H1 (cell line): ENCODE measurements around the gene LMTK2. TPM values are rescaled to one million over a fixed set of nuclear protein-coding genes. Genes with fewer than 3 reads are reported as not detected.

ENCODE experiments used
- CTCF ChIA-PET: fragments of 300-600 bp; sonication (Branson Sonifier 250); formaldehyde crosslinking; loops from one replicate; lab custom pipeline; 2021; ENCODE audit not compliant: partially characterized antibody; lab: Charles Lee
- POLR2A ChIA-PET: fragments of 300-600 bp; sonication (Branson Sonifier 250); formaldehyde crosslinking; loops from one replicate; lab custom pipeline; 2021; ENCODE audit warnings: inconsistent platforms; ENCODE audit not compliant: partially characterized antibody; lab: Charles Lee
- DNase-seq, 2 experiments: peaks; one replicate each; pipeline versions ENCODE4 v3.0.0 to v3.0.0-alpha.2; 2010 to 2022; ENCODE audit warnings: low spot score in 2 of 2, low read depth in 1 of 2, mixed read lengths in 1 of 2
- FAIRE-seq: peaks from 2 replicates; lab custom pipeline; 2011; peaks lifted over from hg19 to GRCh38; lab: Jason Lieb, UNC
- H2AFZ ChIP-seq: 2 replicates; pipeline ENCODE4 v1.8.1; 2012; ENCODE audit warnings: low read length, inconsistent platforms
- H2AK5ac ChIP-seq: 2 replicates; pipeline ENCODE4 v1.6.1; 2013; ENCODE audit warnings: low read depth, low read length
- H2BK120ac ChIP-seq: replicated peaks from 2 replicates; pipeline ENCODE3; 2013; ENCODE audit warnings: low read depth, low read length, inconsistent platforms
- H2BK12ac ChIP-seq: 2 replicates; pipeline ENCODE4 v1.6.1; 2013; ENCODE audit warnings: low read depth, low read length
- H2BK15ac ChIP-seq: 2 replicates; pipeline ENCODE4 v1.6.1; 2013; ENCODE audit warnings: low read length
- H2BK20ac ChIP-seq: 2 replicates; pipeline ENCODE4 v1.6.1; 2013; ENCODE audit warnings: low read length
- H2BK5ac ChIP-seq: 2 replicates; pipeline ENCODE4 v1.6.1; 2013; ENCODE audit warnings: low read depth, low read length
- H3K14ac ChIP-seq: 2 replicates; pipeline ENCODE4 v1.6.1; 2013; ENCODE audit warnings: inconsistent platforms; ENCODE audit not compliant: insufficient read length
- H3K18ac ChIP-seq: 2 replicates; pipeline ENCODE4 v1.6.1; 2013; ENCODE audit warnings: low read length; ENCODE audit errors: extremely low read depth
- H3K23ac ChIP-seq: 2 replicates; pipeline ENCODE4 v1.6.1; 2013; ENCODE audit warnings: inconsistent platforms; ENCODE audit not compliant: insufficient read length
- H3K23me2 ChIP-seq: 2 replicates; pipeline ENCODE4 v1.6.1; 2013; ENCODE audit warnings: low read depth, low read length
- H3K27ac ChIP-seq: 2 replicates; pipeline ENCODE4 v1.6.1; 2011; ENCODE audit warnings: low read depth, low read length, inconsistent platforms
- H3K27me3 ChIP-seq, 4 experiments: replicated peaks in 1 of 4; 1 replicate in 1 of 4; 2 replicates in 3 of 4; pipeline versions ENCODE4 v1.6.1 to v1.8.1; 2011 to 2013; ENCODE audit warnings: low read length in 3 of 4, mild to moderate bottlenecking in 3 of 4, inconsistent platforms in 2 of 4, mixed read lengths in 2 of 4, moderate library complexity in 1 of 4; ENCODE audit not compliant: control insufficient read depth in 3 of 4, insufficient read depth in 3 of 4; ENCODE audit errors: extremely low read depth in 1 of 4
- H3K36me3 ChIP-seq, 4 experiments: 2 replicates each; pipeline versions ENCODE4 v1.6.1 to v1.8.1; 2011 to 2013; ENCODE audit warnings: mild to moderate bottlenecking in 4 of 4, low read length in 3 of 4, moderate library complexity in 2 of 4, control low read depth in 1 of 4, inconsistent platforms in 1 of 4; ENCODE audit not compliant: insufficient read depth in 4 of 4, control insufficient read depth in 2 of 4
- H3K4ac ChIP-seq: replicated peaks from 2 replicates; pipeline ENCODE3; 2013; ENCODE audit warnings: low read length, low read depth, mixed read lengths, inconsistent platforms; ENCODE audit not compliant: insufficient read length
- H3K4me1 ChIP-seq, 4 experiments: replicated peaks in 1 of 4; 1 replicate in 1 of 4; 2 replicates in 3 of 4; pipeline versions ENCODE4 v1.6.1 to v1.8.1; 2011 to 2013; ENCODE audit warnings: low read length in 3 of 4, inconsistent platforms in 2 of 4, mixed read lengths in 1 of 4; ENCODE audit not compliant: insufficient read depth in 4 of 4, control insufficient read depth in 3 of 4
- H3K4me2 ChIP-seq, 2 experiments: 2 replicates each; pipeline versions ENCODE4 v1.6.1 to v1.8.1; 2011 to 2013; ENCODE audit warnings: low read depth in 2 of 2, low read length in 2 of 2, control low read depth in 1 of 2, inconsistent platforms in 1 of 2, mild to moderate bottlenecking in 1 of 2; ENCODE audit not compliant: insufficient read depth in 1 of 2
- H3K4me3 ChIP-seq, 4 experiments: fragments of 200-600, 300-600 bp in 1 of 4; sonication (generic), shearing (Covaris generic), sonication (Bioruptor Twin) in 1 of 4; 2 replicates each; pipeline versions ENCODE4 v1.5.1 to v1.8.1; 2011 to 2016; ENCODE audit warnings: low read length in 4 of 4, low read depth in 3 of 4, control low read depth in 2 of 4, inconsistent platforms in 2 of 4, mild to moderate bottlenecking in 2 of 4, mixed read lengths in 1 of 4, moderate library complexity in 1 of 4; ENCODE audit not compliant: insufficient read depth in 2 of 4; ENCODE audit errors: extremely low read depth in 1 of 4
- H3K56ac ChIP-seq: replicated peaks from 2 replicates; pipeline ENCODE3; 2013; ENCODE audit warnings: low read depth, mild to moderate bottlenecking, mixed read lengths, low read length, inconsistent platforms; ENCODE audit not compliant: insufficient read length
- H3K79me1 ChIP-seq: 2 replicates; pipeline ENCODE4 v1.6.1; 2013; ENCODE audit warnings: low read depth, low read length, control low read depth
- H3K79me2 ChIP-seq, 2 experiments: 2 replicates each; pipeline versions ENCODE4 v1.6.1 to v1.8.1; 2012 to 2013; ENCODE audit warnings: low read length in 2 of 2, mild to moderate bottlenecking in 2 of 2, inconsistent platforms in 1 of 2; ENCODE audit not compliant: insufficient read depth in 2 of 2, control insufficient read depth in 1 of 2
- H3K9ac ChIP-seq, 4 experiments: replicated peaks in 1 of 4; 1 replicate in 1 of 4; 2 replicates in 3 of 4; pipeline versions ENCODE4 v1.6.1 to v1.8.1; 2011 to 2013; ENCODE audit warnings: low read depth in 3 of 4, low read length in 3 of 4, control low read depth in 2 of 4, mild to moderate bottlenecking in 2 of 4, moderate library complexity in 2 of 4, inconsistent platforms in 1 of 4; ENCODE audit errors: extremely low read depth in 1 of 4
- H3K9me3 ChIP-seq, 2 experiments: 2 replicates each; pipeline versions ENCODE4 v1.6.1 to v1.8.1; 2012 to 2013; ENCODE audit warnings: mild to moderate bottlenecking in 2 of 2, moderate library complexity in 2 of 2, control low read depth in 1 of 2, inconsistent platforms in 1 of 2, low read depth in 1 of 2, low read length in 1 of 2, mixed read lengths in 1 of 2; ENCODE audit not compliant: insufficient read depth in 2 of 2
- H4K20me1 ChIP-seq, 2 experiments: replicated peaks in 1 of 2; 2 replicates each; pipeline versions ENCODE3 to v1.8.1; 2011 to 2013; ENCODE audit warnings: inconsistent platforms in 2 of 2, low read length in 2 of 2, mild to moderate bottlenecking in 1 of 2; ENCODE audit not compliant: insufficient read depth in 2 of 2, control insufficient read depth in 1 of 2
- H4K5ac ChIP-seq: 2 replicates; pipeline ENCODE4 v1.6.1; 2013; ENCODE audit warnings: low read length, low read depth, mixed read lengths, inconsistent platforms; ENCODE audit not compliant: insufficient read length
- H4K8ac ChIP-seq: 2 replicates; pipeline ENCODE4 v1.8.0; 2013; ENCODE audit warnings: mild to moderate bottlenecking, moderate library complexity, low read length, inconsistent platforms; ENCODE audit not compliant: insufficient read depth; ENCODE audit errors: extremely low read depth
- H4K91ac ChIP-seq: replicated peaks from 2 replicates; pipeline ENCODE3; 2013; ENCODE audit warnings: low read length, mixed read lengths, inconsistent platforms; ENCODE audit not compliant: insufficient read length
- ATF3 ChIP-seq: IDR thresholded peaks from 2 replicates; pipeline ENCODE4 v1.6.1; 2011; ENCODE audit warnings: low read depth, mild to moderate bottlenecking, low read length; ENCODE audit not compliant: insufficient read depth
- CBX8 ChIP-seq: fragments of 300-800, 300-1000 bp; sonication (generic); IDR thresholded peaks from 2 replicates; pipeline ENCODE4 v1.7.1; 2016; ENCODE audit warnings: low read depth, low read length, borderline replicate concordance
- GABPA ChIP-seq: IDR thresholded peaks from 2 replicates; pipeline ENCODE4 v1.6.1; 2011; ENCODE audit warnings: mild to moderate bottlenecking, low read length, moderate library complexity, borderline replicate concordance; ENCODE audit not compliant: insufficient read depth
- GTF2F1 ChIP-seq: IDR thresholded peaks from 2 replicates; pipeline ENCODE4 v1.6.1; 2012; ENCODE audit warnings: low read depth, low read length, improper control_type of control experiment, borderline replicate concordance
- KDM4A ChIP-seq: IDR thresholded peaks from one replicate; pipeline ENCODE4 v1.7.1; 2012; ENCODE audit warnings: low read depth, mild to moderate bottlenecking, moderate library complexity, low read length, inconsistent platforms; ENCODE audit not compliant: severe bottlenecking
- MAFK ChIP-seq: IDR thresholded peaks from 2 replicates; pipeline ENCODE4 v1.6.1; 2012; ENCODE audit warnings: low read depth, mild to moderate bottlenecking, improper control_type of control experiment, low read length
- NANOG ChIP-seq: IDR thresholded peaks from 2 replicates; pipeline ENCODE4 v1.6.1; 2011; ENCODE audit warnings: low read length, low read depth, mild to moderate bottlenecking, inconsistent platforms; ENCODE audit not compliant: insufficient read depth, poor library complexity, severe bottlenecking
- RNF2 ChIP-seq: fragments of 200-900, 300-1000 bp; sonication (generic); IDR thresholded peaks from 2 replicates; pipeline ENCODE4 v1.7.1; 2016; ENCODE audit warnings: borderline replicate concordance, low read depth, mild to moderate bottlenecking, antibody characterized with exemption, low read length; ENCODE audit not compliant: poor library complexity, severe bottlenecking; ENCODE audit errors: missing control alignments
- YY1 ChIP-seq: IDR thresholded peaks from 2 replicates; pipeline ENCODE4 v1.6.1; 2011; ENCODE audit warnings: low read depth, mild to moderate bottlenecking, low read length
- WGBS, 2 experiments: shearing (Covaris generic) in 1 of 2; methylation state at CpG; one replicate each; pipeline versions ENCODE4 v1.1.6 to v1.1.7; 2013 to 2015; ENCODE audit warnings: low lambda C conversion rate in 2 of 2, mixed read lengths in 2 of 2, inconsistent platforms in 1 of 2, low coverage in 1 of 2, missing lambda C conversion rate in 1 of 2; ENCODE audit not compliant: insufficient replicate concordance in 2 of 2, insufficient coverage in 1 of 2, insufficient read length in 1 of 2; ENCODE audit errors: extremely low coverage in 1 of 2, missing lambda C conversion rate in 1 of 2; 5-methylcytosine and 5-hydroxymethylcytosine counted together
- polyA plus RNA-seq, 7 experiments: library from polyadenylated mRNA; depleted of rRNA in 3 of 7; stranded (reverse) in 5 of 7; unstranded in 2 of 7; fragments of >200 nt in 5 of 7; fragments of 200-250 nt in 2 of 7; gene quantifications; 1 replicate in 5 of 7; 2 replicates in 1 of 7; 4 replicates in 1 of 7; pipeline versions ENCODE4 v1.2.1 to v1.2.3, GENCODE V29; 2011 to 2013; ENCODE audit warnings: missing spikeins in 2 of 7, mixed read lengths in 2 of 7
- total RNA-seq: library from RNA; stranded (reverse); fragmentation: NEBNext Ultra II Directional; extraction: Animal tissue kit (Norgen Biotek cat#: 25700); gene quantifications from 2 replicates; pipeline ENCODE4 v1.2.1, GENCODE V29; 2021
- TF ChIP-seq, protein P1 (sequence below), 3 experiments: IDR thresholded peaks; 1 replicate in 2 of 3; 2 replicates in 1 of 3; pipeline versions ENCODE4 v1.5.1 to v1.6.1; 2011; ENCODE audit warnings: low read length in 3 of 3, mild to moderate bottlenecking in 3 of 3, inconsistent platforms in 2 of 3, low read depth in 1 of 3, moderate library complexity in 1 of 3; ENCODE audit not compliant: insufficient read depth in 1 of 3; ENCODE audit errors: control extremely low read depth in 1 of 3

LMTK2 gene
- total and polyA plus RNA-seq, 2 of the 8 experiments (the other 6 are each of a cell fraction or from before 2014, with no cell fraction given) = 9.7 to 30.7 TPM

DNA sequence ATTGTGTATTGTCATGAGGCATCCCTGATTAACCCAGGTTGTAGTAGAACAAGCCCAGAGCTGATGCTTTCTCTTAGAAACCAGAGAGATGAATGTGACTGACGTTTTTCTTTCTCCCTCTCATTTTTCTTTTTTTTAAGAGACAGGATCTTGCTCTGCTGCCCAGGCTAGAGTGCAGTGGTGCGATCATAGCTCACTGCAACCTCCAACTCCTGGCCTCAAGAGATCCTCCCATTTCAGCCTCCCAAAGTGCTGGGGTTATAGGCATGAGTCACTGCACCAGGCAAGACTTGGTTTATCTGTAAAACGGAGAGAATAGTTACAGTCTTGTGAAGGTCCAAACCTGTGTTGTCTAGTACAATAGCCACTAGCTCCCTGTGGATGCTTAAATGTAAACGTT lies 5.4 kb downstream of the LMTK2 start:
- Histone ChIP-seq H2BK5ac (no peak overlapping the region), H3K27me3 (no peaks in the 10 kb centered on the region), H4K91ac (no peak overlapping the region), H3K14ac (no peak overlapping the region), H2BK12ac (no peak overlapping the region), H2AFZ (no peak overlapping the region), H3K9me3 (no peaks in the 10 kb centered on the region), H3K4me1 (peaks cover 2 to 11% (median 7%) of the 10 kb centered on the region in 4 experiments; a peak in 5 of 7 replicates), H3K27ac (no peak overlapping the region), H2BK20ac (no peak overlapping the region), H3K4ac (no peak overlapping the region), H3K36me3 (no peaks in the 10 kb centered on the region), H2BK120ac (no peak overlapping the region), H3K79me1 (peaks cover 7% of the 10 kb centered on the region), H2AK5ac (no peak overlapping the region), H3K18ac (no peak overlapping the region), H3K4me3 (no peak overlapping the region), H3K4me2 (no peak overlapping the region), H4K20me1 (peaks cover 13 to 14% of the 10 kb centered on the region in 2 experiments), H2BK15ac (no peak overlapping the region), H3K23me2 (no peaks in the 10 kb centered on the region; the same call in 1 of the 2 replicates), H3K79me2 (peaks cover 17 to 96% of the 10 kb centered on the region in 2 experiments), H4K8ac (no peak overlapping the region), H3K23ac (no peak overlapping the region), H3K56ac (no peak overlapping the region), H3K9ac (no peak overlapping the region), H4K5ac (no peak overlapping the region)
- ChIA-PET POLR2A (no interaction called here), CTCF (interaction anchor here (0.5 to 3.4 kb wide), 6 partner anchors 14 to 98 kb away, joined by 3 to 54 read pairs (median 5); no protein-coding TSS in a partner anchor)
- WGBS, 2 experiments = 77% methylated on average over 4 of the region's 4 CpGs; no CpG with 5 or more reads in 1 of the 2 experiments
- no peak for DNase-seq
- FAIRE-seq = no peak
- TF ChIP-seq KDM4A (no peak), CBX8 (no peak), GABPA (no peak), MAFK (no peak), GTF2F1 (no peak), RNF2 (no peak), YY1 (no peak), ATF3 (no peak), NANOG (no peak)
- TF ChIP-seq, protein P1, sequence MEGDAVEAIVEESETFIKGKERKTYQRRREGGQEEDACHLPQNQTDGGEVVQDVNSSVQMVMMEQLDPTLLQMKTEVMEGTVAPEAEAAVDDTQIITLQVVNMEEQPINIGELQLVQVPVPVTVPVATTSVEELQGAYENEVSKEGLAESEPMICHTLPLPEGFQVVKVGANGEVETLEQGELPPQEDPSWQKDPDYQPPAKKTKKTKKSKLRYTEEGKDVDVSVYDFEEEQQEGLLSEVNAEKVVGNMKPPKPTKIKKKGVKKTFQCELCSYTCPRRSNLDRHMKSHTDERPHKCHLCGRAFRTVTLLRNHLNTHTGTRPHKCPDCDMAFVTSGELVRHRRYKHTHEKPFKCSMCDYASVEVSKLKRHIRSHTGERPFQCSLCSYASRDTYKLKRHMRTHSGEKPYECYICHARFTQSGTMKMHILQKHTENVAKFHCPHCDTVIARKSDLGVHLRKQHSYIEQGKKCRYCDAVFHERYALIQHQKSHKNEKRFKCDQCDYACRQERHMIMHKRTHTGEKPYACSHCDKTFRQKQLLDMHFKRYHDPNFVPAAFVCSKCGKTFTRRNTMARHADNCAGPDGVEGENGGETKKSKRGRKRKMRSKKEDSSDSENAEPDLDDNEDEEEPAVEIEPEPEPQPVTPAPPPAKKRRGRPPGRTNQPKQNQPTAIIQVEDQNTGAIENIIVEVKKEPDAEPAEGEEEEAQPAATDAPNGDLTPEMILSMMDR (IDR thresholded peaks at IDR 0.05; ENCODE audit: control extremely low read depth in 1 of 3, insufficient read depth in 1 of 3, low read depth in 1 of 3, low read length in 3 of 3) = no peak
